ENCODE results near the gene PLPP4.

DNA sequence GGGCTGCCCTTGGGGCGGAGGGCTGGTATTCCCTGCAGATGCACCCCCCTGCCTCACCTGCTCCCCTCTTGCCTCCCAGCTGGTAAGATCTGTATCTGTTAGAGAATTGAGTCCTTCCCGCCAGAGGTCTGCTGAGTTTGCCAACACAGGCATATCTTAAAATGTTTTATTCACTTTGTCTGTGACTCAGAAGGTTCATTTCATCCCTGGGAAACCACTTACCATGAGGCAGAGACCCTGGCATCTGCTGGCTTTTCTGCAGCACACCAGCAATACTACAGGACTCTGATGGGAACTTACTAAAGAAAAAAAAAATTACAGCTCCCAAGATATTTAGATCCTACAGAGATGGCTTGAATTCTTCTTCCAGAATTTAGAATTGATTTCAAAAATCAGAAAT, 131.3 kb downstream of the PLPP4 start:
- TF ChIP-seq IRF2 (CRISPR knock-in tag; IDR thresholded peaks at IDR 0.05), result no peak
- TF ChIP-seq ZFP36 (IDR thresholded peaks at IDR 0.05; ENCODE audit: borderline replicate concordance, low read depth, low read length, partially characterized antibody), result no peak
- TF ChIP-seq CREB3 (CRISPR knock-in tag; IDR thresholded peaks at IDR 0.05), result no peak
- TF ChIP-seq, protein P1, sequence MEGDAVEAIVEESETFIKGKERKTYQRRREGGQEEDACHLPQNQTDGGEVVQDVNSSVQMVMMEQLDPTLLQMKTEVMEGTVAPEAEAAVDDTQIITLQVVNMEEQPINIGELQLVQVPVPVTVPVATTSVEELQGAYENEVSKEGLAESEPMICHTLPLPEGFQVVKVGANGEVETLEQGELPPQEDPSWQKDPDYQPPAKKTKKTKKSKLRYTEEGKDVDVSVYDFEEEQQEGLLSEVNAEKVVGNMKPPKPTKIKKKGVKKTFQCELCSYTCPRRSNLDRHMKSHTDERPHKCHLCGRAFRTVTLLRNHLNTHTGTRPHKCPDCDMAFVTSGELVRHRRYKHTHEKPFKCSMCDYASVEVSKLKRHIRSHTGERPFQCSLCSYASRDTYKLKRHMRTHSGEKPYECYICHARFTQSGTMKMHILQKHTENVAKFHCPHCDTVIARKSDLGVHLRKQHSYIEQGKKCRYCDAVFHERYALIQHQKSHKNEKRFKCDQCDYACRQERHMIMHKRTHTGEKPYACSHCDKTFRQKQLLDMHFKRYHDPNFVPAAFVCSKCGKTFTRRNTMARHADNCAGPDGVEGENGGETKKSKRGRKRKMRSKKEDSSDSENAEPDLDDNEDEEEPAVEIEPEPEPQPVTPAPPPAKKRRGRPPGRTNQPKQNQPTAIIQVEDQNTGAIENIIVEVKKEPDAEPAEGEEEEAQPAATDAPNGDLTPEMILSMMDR (CRISPR knock-in tag; IDR thresholded peaks at IDR 0.05), result no peak
- no peak for TF ChIP-seq SRSF9 (IDR thresholded peaks at IDR 0.05; ENCODE audit: borderline replicate concordance, insufficient read depth, low read depth, low read length, poor library complexity, severe bottlenecking)
- TF ChIP-seq FOSL1 (CRISPR knock-in tag; IDR thresholded peaks at IDR 0.05; ENCODE audit: borderline replicate concordance), result no peak
- no peak for TF ChIP-seq ZNF687 (CRISPR knock-in tag; IDR thresholded peaks at IDR 0.05)
- TF ChIP-seq MYNN (CRISPR knock-in tag; IDR thresholded peaks at IDR 0.05; ENCODE audit: low read depth), result no peak
- no peak for TF ChIP-seq ZFP36L2 (CRISPR knock-in tag; IDR thresholded peaks at IDR 0.05)
- TF ChIP-seq CHD4 (IDR thresholded peaks at IDR 0.05; ENCODE audit: borderline replicate concordance, low read length), result no peak
- TF ChIP-seq, protein P2, sequence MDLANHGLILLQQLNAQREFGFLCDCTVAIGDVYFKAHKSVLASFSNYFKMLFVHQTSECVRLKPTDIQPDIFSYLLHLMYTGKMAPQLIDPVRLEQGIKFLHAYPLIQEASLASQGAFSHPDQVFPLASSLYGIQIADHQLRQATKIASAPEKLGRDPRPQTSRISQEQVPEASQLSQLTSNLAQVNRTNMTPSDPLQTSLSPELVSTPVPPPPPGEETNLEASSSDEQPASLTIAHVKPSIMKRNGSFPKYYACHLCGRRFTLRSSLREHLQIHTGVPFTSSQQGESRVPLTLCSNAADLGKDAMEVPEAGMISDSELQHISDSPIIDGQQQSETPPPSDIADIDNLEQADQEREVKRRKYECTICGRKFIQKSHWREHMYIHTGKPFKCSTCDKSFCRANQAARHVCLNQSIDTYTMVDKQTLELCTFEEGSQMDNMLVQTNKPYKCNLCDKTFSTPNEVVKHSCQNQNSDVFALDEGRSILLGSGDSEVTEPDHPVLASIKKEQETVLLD (CRISPR knock-in tag; IDR thresholded peaks at IDR 0.05; ENCODE audit: low read depth), result no peak
- no peak for TF ChIP-seq MAX (IDR thresholded peaks at IDR 0.05)
- no peak for TF ChIP-seq MXI1 (IDR thresholded peaks at IDR 0.05; ENCODE audit: borderline replicate concordance, low read depth, low read length)
- no peak for TF ChIP-seq FOXK1 (CRISPR knock-in tag; IDR thresholded peaks at IDR 0.05; ENCODE audit: borderline replicate concordance, low read depth)

Measured in HepG2 (cell line).